Gastrocnemius medialis (tissue), 4 donors: Measurements from ENCODE around the gene EFEMP2. TPM values are rescaled to one million over a fixed set of nuclear protein-coding genes. Genes with fewer than 3 reads are reported as not detected.

ENCODE experiments used
- ATAC-seq, 2 donors: fragments of 150-250 bp; one replicate each; pipeline ENCODE4 v1.9.1; 2016
- DNase-seq, 2 donors: peaks; one replicate each; pipeline ENCODE4 v3.0.0-alpha.2; 2019
- H3K27ac ChIP-seq, 4 donors: fragments of 200-600 bp; sonication (generic); 1 replicate in 1 of 4; 2 replicates in 3 of 4; pipeline ENCODE4 v1.5.1; 2016 to 2018; ENCODE audit warnings: mild to moderate bottlenecking in 2 of 4, moderate library complexity in 1 of 4
- H3K27me3 ChIP-seq, 3 donors: fragments of 200-600 bp; sonication (generic) in 2 of 3; 1 replicate in 1 of 3; 2 replicates in 2 of 3; pipeline versions ENCODE4 v1.5.1 to v1.6.0; 2016 to 2019; ENCODE audit warnings: mild to moderate bottlenecking in 1 of 3, moderate library complexity in 1 of 3
- H3K36me3 ChIP-seq, 2 donors: fragments of 200-600 bp; sonication (generic) in 1 of 2; one replicate each; pipeline ENCODE4 v1.5.1; 2017 to 2018
- H3K4me1 ChIP-seq, 2 donors: fragments of 200-600 bp; sonication (generic) in 1 of 2; one replicate each; pipeline ENCODE4 v1.5.1; 2016 to 2017; ENCODE audit warnings: mild to moderate bottlenecking in 2 of 2
- H3K4me3 ChIP-seq, 4 donors: fragments of 200-600 bp; sonication (generic) in 3 of 4; 1 replicate in 1 of 4; 2 replicates in 3 of 4; pipeline ENCODE4 v1.5.1; 2016 to 2019; ENCODE audit warnings: mild to moderate bottlenecking in 2 of 4
- H3K9me3 ChIP-seq, 3 donors: fragments of 200-600 bp; sonication (generic) in 2 of 3; 1 replicate in 1 of 3; 2 replicates in 2 of 3; pipeline ENCODE4 v1.5.1; 2016 to 2019
- POLR2A ChIP-seq, 2 donors: fragments of 450-650 bp; IDR thresholded peaks; one replicate each; pipeline ENCODE4 v1.6.1; 2017; ENCODE audit warnings: antibody characterized with exemption in 2 of 2, mild to moderate bottlenecking in 2 of 2, moderate library complexity in 2 of 2
- in situ Hi-C, 4 donors: fragments of 200-750 bp; cut with MboI; loops; one replicate each; pipeline versions ENCODE4 v1.15.0 to v1.8.0; 2017; ENCODE audit warnings: low sequenced_read_pairs in 4 of 4
- intact Hi-C: fragments of 100-400 bp; cut with DNase I; formaldehyde crosslinking; loops from one replicate; pipeline ENCODE4 v1.15.1; 2023; ENCODE audit warnings: low total_unique reads
- total RNA-seq, 4 donors: library from RNA; depleted of rRNA; stranded (reverse); fragments of >200 nt; gene quantifications; one replicate each; pipeline versions ENCODE4 v1.1.0 to v1.2.3, GENCODE V29; 2016
- TF ChIP-seq, protein P1 (sequence below), 5 experiments: fragments of 450-650 bp in 3 of 5; fragments of 200-600 bp in 2 of 5; sonication (generic) in 2 of 5; IDR thresholded peaks in 4 of 5; conservative IDR thresholded peaks in 1 of 5; 1 replicate in 4 of 5; 2 replicates in 1 of 5; pipeline ENCODE4 v1.5.1; 2016 to 2019; ENCODE audit warnings: antibody characterized with exemption in 5 of 5, mild to moderate bottlenecking in 3 of 5, moderate library complexity in 3 of 5

EFEMP2 gene
- total RNA-seq, 4 donors from 2014 or later, result 20.6 to 24.1 (median 22.9) TPM

GRCh38 chr11:65857853-65858680 is 14.5 kb downstream of the EFEMP2 start, which contains the start of gene CFL1:
Gene CFL1, minus strand, starts transcription at chr11:65858180. Its CDS starts 81 bp downstream, at chr11:65858099.
- Histone ChIP-seq H3K27me3 (no peaks in the 10 kb centered on the region), H3K4me1 (peaks cover 32 to 37% of the 10 kb centered on the region in 2 donors), H3K9me3 (no peaks in the 10 kb centered on the region), H3K4me3 (peak within 1 kb of the TSS; percentile 88 to 98 (median 91)), H3K27ac (peak within 1 kb of the TSS; percentile 95 to 99 (median 96)), H3K36me3 (peaks cover 0 to 46% of the 10 kb centered on the region in 2 donors)
- TF ChIP-seq, protein P1, sequence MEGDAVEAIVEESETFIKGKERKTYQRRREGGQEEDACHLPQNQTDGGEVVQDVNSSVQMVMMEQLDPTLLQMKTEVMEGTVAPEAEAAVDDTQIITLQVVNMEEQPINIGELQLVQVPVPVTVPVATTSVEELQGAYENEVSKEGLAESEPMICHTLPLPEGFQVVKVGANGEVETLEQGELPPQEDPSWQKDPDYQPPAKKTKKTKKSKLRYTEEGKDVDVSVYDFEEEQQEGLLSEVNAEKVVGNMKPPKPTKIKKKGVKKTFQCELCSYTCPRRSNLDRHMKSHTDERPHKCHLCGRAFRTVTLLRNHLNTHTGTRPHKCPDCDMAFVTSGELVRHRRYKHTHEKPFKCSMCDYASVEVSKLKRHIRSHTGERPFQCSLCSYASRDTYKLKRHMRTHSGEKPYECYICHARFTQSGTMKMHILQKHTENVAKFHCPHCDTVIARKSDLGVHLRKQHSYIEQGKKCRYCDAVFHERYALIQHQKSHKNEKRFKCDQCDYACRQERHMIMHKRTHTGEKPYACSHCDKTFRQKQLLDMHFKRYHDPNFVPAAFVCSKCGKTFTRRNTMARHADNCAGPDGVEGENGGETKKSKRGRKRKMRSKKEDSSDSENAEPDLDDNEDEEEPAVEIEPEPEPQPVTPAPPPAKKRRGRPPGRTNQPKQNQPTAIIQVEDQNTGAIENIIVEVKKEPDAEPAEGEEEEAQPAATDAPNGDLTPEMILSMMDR (IDR thresholded peaks at IDR 0.05 in 4 of 5, conservative IDR thresholded peaks at IDR 0.05 in 1 of 5), result peak in 1 of 5 experiments; percentile 17
- peak; percentile 99 for TF ChIP-seq POLR2A (IDR thresholded peaks at IDR 0.05)
- intact Hi-C loops, result loop anchor here (1.0 to 5.0 kb wide), 7 partner anchors 61 to 725 kb away; partner anchors contain the start of genes AP5B1, C11orf68, DPP3 and DRAP1
- DNase-seq, result peak; percentile 98
- peak; percentile 49 to 50 for ATAC-seq
- in situ Hi-C loops, result no loop called here

- in situ Hi-C loops, result no loop called here
- ATAC-seq, result peak in 1 of 2 donors; percentile 2
- DNase-seq, result peak in 1 of 2 donors; percentile 46
- peaks cover 0 to 46% of the 10 kb centered on the region in 2 donors for H3K36me3 ChIP-seq
- no peaks in the 10 kb centered on the region for H3K9me3 ChIP-seq
- intact Hi-C loops, result loop anchor here (1.0 to 5.0 kb wide), 3 partner anchors 62 to 725 kb away; partner anchors contain the start of genes C11orf68, DPP3 and DRAP1
- TF ChIP-seq, protein P1 (IDR thresholded peaks at IDR 0.05 in 4 of 5, conservative IDR thresholded peaks at IDR 0.05 in 1 of 5), result no peak
- TF ChIP-seq POLR2A (IDR thresholded peaks at IDR 0.05), result no peak
- H3K4me3 ChIP-seq, result peak overlapping the region; percentile 88 to 98 (median 91)
- H3K27ac ChIP-seq, result peak overlapping the region; percentile 95 to 99 (median 96)
- peaks cover 32 to 36% of the 10 kb centered on the region in 2 donors for H3K4me1 ChIP-seq
- no peaks in the 10 kb centered on the region for H3K27me3 ChIP-seq
These were observed 15.1 kb downstream of the EFEMP2 start for GRCh38 chr11:65857500-65857852.

GRCh38 chr11:65856689-65857499 is 15.7 kb downstream of the EFEMP2 start:
- in situ Hi-C loops, result no loop called here
- peaks cover 26 to 31% of the 10 kb centered on the region in 2 donors for H3K4me1 ChIP-seq
- no peaks in the 10 kb centered on the region for H3K9me3 ChIP-seq

DNA sequence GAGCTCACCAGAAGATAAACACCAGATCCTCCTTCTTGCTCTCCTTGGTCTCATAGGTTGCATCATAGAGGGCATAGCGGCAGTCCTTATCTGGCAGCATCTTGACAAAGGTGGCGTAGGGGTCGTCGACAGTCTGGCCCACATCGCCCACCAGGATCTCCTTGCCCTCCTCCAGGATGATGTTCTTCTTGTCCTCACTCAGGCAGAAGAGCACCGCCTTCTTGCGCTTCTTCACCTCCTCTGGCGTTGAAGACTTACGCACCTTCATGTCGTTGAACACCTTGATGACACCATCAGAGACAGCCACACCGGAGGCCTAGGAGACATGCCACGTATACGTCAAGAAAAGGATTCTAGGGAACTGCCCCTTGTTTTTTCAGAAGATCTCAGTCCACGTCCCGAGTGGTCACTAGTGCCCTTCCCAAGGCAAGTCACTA is 16.7 kb downstream of the EFEMP2 start:
- intact Hi-C loops, result loop anchor here (2.0 to 5.0 kb wide), 2 partner anchors 626 to 723 kb away; partner anchors contain the start of gene DPP3
- peak overlapping the region in 3 of 4 donors; percentile 95 to 99 (median 95) for H3K27ac ChIP-seq
- ATAC-seq, result no peak
- no peaks in the 10 kb centered on the region for H3K27me3 ChIP-seq
- no peak for DNase-seq
- H3K36me3 ChIP-seq, result peaks cover 0 to 47% of the 10 kb centered on the region in 2 donors
- peaks cover 0 to 4% (median 0%) of the 10 kb centered on the region in 3 donors for H3K9me3 ChIP-seq
- TF ChIP-seq POLR2A (IDR thresholded peaks at IDR 0.05), result no peak
- TF ChIP-seq, protein P1 (IDR thresholded peaks at IDR 0.05 in 4 of 5, conservative IDR thresholded peaks at IDR 0.05 in 1 of 5), result no peak
- in situ Hi-C loops, result no loop called here
- H3K4me1 ChIP-seq, result peaks cover 17 to 22% of the 10 kb centered on the region in 2 donors
- H3K4me3 ChIP-seq, result peak overlapping the region; percentile 88 to 98 (median 91)

More at GRCh38 chr11:65856689-65857499, 15.7 kb downstream of the EFEMP2 start:
- peak; percentile 60 to 65 for DNase-seq
- peak overlapping the region; percentile 88 to 98 (median 91) for H3K4me3 ChIP-seq
- peak overlapping the region; percentile 95 to 99 (median 96) for H3K27ac ChIP-seq
- intact Hi-C loops, result loop anchor here (1.0 to 5.0 kb wide), 3 partner anchors 62 to 724 kb away; partner anchors contain the start of genes C11orf68, DPP3 and DRAP1
- TF ChIP-seq, protein P1 (IDR thresholded peaks at IDR 0.05 in 4 of 5, conservative IDR thresholded peaks at IDR 0.05 in 1 of 5), result no peak
- peak in 1 of 2 donors; percentile 59 for TF ChIP-seq POLR2A (IDR thresholded peaks at IDR 0.05)
- H3K36me3 ChIP-seq, result peaks cover 0 to 44% of the 10 kb centered on the region in 2 donors
- H3K27me3 ChIP-seq, result no peaks in the 10 kb centered on the region
- peak; percentile 13 to 16 for ATAC-seq
